ENCODE data around the gene EXOC8. TPM values are rescaled to one million over a fixed set of nuclear protein-coding genes. Genes with fewer than 3 reads are reported as not detected.
"Not testable (repeated sequence)": the region's sequence is repeated elsewhere in the genome, so short reads cannot be mapped to it uniquely, and the experiment has no call there.

The EXOC8 gene
- total RNA-seq, 1 experiment from 2014 or later: 9.9 TPM

- in situ Hi-C loops (cut with HindIII; ENCODE audit: low pct_unique_long_range_greater_than_20kb, low sequenced_read_pairs): no loop called here
- no peak for DNase-seq (ENCODE audit: low read depth)
These were observed 19.6 kb upstream of the EXOC8 start for GRCh38 chr1:231357187-231357772.

DNA sequence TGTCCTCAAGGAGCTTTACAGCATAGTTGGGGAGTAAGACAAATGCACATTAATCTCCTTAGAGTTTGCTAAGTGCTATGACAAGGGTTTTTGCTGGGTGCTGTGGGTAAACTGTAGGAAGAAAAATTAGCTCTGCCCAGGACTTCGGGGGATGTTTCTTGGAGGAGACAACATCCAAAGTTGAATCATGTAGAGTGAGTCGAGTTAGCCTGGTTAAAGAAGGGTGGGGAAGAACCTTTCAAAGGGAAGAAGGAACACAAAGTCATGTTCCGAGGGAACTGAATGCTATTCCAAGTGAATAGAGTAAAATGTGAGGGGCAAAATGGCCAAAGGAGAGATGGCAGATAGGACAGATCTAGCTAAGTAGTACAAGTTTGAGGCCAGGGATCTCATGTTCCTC is 17.5 kb upstream of the EXOC8 start:
- in situ Hi-C loops (cut with HindIII; ENCODE audit: low pct_unique_long_range_greater_than_20kb, low sequenced_read_pairs): no loop called here
- no peak for DNase-seq (ENCODE audit: low read depth)

GRCh38 chr1:231354330-231355020 is 16.8 kb upstream of the EXOC8 start:
- no peak for DNase-seq (ENCODE audit: low read depth)
- in situ Hi-C loops (cut with HindIII; ENCODE audit: low pct_unique_long_range_greater_than_20kb, low sequenced_read_pairs): no loop called here

- no peak for DNase-seq (ENCODE audit: low read depth)
These were observed 15.4 kb upstream of the EXOC8 start for GRCh38 chr1:231353086-231353485.

GRCh38 chr1:231351816-231352215 is 14.2 kb upstream of the EXOC8 start:
- DNase-seq (ENCODE audit: low read depth): no peak
- in situ Hi-C loops (cut with HindIII; ENCODE audit: low pct_unique_long_range_greater_than_20kb, low sequenced_read_pairs): no loop called here

More at GRCh38 chr1:231353086-231353485, 15.4 kb upstream of the EXOC8 start:
- in situ Hi-C loops (cut with HindIII; ENCODE audit: low pct_unique_long_range_greater_than_20kb, low sequenced_read_pairs): no loop called here

GRCh38 chr1:231348856-231349255 is 11.2 kb upstream of the EXOC8 start:
- in situ Hi-C loops (cut with HindIII; ENCODE audit: low pct_unique_long_range_greater_than_20kb, low sequenced_read_pairs): not testable (repeated sequence)

DNA sequence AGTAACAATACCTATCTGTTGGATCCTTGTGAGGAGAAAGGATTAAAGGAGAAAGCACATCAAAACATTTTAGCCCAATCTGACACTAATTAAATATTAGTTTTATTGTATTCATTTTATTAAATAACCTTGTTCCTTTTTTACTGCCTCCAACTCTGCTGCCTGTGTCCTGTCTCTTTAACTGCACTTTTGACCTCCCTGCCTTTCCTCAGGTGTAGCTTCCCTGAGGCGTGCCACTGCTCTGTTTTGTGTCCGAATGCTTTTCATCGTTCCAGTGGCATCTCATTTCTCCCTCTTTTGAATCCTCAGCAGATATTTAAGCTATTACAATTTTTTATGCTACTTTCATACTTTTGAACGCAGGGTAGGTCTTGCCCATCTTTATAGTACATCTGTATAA is 10.8 kb upstream of the EXOC8 start:
- in situ Hi-C loops (cut with HindIII; ENCODE audit: low pct_unique_long_range_greater_than_20kb, low sequenced_read_pairs): no loop called here
- no peak for DNase-seq (ENCODE audit: low read depth)

More at GRCh38 chr1:231348856-231349255, 11.2 kb upstream of the EXOC8 start:
- DNase-seq (ENCODE audit: low read depth): not testable (repeated sequence)

DNA sequence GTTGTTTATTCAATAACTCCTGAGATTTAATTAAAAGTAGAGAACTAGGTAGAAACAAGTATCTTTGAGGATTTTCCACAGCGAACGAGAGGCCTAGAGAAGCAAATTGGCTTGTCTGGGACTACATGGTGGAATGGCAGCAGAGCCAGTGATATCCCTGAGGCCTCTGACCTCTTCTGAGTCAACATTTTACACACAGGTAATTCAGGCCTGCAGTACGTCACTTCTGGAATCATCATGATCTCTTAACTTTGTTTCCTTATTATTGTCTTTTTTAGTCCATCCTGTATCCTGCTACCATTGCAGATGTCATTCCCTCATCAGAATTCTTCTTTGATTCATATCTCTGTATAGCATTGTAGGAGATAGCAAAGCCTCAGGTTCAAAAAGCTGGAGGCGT is 10.3 kb upstream of the EXOC8 start:
- DNase-seq (ENCODE audit: low read depth): no peak
- in situ Hi-C loops (cut with HindIII; ENCODE audit: low pct_unique_long_range_greater_than_20kb, low sequenced_read_pairs): no loop called here

DNA sequence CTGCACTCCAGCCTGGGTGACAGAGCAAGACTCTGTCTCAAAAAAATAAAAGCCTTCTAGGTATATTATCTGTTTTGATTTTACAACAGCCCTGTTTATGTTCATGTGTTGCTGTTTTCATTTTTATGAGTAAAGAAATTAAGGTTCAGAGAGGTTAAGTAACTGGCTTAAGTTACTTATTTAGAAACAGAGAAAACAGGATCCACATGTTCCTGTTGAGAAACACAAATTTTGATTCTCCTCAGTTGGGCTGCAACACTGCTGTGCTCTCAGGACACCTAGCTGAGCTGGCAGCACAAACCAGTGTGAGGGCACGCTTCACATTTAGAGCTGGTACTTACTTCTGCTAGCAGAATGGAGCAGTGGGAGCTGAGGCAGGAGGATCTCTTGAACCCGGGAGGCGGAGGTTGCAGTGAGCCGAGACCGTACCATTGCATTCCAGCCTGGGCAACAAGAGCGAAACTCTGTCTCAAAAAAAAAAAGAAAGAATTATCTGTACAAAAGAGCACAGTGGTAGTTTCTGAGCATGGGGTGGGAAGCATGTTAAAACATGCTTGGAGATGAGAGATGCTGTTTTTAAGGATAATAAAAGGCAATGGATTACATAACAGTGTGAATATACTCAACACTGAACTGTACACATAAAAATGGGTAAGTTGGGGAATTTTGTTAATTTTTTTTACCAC is 2.8 kb upstream of the EXOC8 start:
- in situ Hi-C loops (cut with HindIII; ENCODE audit: low pct_unique_long_range_greater_than_20kb, low sequenced_read_pairs): no loop called here
- no peak for DNase-seq (ENCODE audit: low read depth)

DNA sequence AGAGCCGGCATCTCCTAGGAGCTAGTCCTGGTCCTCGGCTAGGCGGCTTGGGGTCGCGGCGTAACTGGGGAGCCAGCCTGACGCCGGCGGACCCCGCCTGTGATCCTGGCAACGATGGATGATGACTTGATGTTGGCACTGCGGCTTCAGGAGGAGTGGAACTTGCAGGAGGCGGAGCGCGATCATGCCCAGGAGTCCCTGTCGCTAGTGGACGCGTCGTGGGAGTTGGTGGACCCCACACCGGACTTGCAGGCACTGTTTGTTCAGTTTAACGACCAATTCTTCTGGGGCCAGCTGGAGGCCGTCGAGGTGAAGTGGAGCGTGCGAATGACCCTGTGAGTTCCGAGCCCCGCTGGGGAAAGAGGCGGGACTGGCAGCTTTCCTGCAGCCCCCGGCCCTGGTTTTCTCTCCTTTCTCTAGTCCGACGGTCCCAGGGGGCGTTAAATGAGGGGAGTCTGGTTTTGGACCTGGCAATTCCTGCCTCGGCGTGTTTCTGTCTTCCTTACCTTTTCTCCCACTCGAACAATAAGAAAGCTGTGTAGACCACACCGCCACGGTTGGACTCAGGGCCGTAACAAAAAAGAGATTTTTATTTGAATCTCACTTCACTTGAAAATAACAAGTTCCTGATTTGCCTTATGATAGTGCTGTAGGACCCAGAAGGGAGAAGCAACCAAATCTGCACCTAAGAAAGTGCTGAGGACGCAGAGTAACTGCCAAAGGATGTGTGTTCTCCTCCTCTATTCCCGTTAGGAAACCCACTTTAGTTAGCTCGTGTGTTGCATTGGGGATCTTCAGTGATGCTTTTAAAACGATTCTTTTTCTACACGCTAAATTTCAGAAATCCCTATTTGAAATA is 847 bp upstream of the EXOC8 start, which contains the start of gene SPRTN:
Gene SPRTN, plus strand, starts transcription at position 24 of the 859 bp plus-strand sequence. Its CDS starts 91 bp downstream, at position 115.
- DNase-seq (ENCODE audit: low read depth): no peak
- in situ Hi-C loops (cut with HindIII; ENCODE audit: low pct_unique_long_range_greater_than_20kb, low sequenced_read_pairs): no loop called here

- in situ Hi-C loops (cut with HindIII; ENCODE audit: low pct_unique_long_range_greater_than_20kb, low sequenced_read_pairs): no loop called here
- DNase-seq (ENCODE audit: low read depth): no peak
These were observed 595 bp downstream of the EXOC8 start for GRCh38 chr1:231337043-231337471.

DNA sequence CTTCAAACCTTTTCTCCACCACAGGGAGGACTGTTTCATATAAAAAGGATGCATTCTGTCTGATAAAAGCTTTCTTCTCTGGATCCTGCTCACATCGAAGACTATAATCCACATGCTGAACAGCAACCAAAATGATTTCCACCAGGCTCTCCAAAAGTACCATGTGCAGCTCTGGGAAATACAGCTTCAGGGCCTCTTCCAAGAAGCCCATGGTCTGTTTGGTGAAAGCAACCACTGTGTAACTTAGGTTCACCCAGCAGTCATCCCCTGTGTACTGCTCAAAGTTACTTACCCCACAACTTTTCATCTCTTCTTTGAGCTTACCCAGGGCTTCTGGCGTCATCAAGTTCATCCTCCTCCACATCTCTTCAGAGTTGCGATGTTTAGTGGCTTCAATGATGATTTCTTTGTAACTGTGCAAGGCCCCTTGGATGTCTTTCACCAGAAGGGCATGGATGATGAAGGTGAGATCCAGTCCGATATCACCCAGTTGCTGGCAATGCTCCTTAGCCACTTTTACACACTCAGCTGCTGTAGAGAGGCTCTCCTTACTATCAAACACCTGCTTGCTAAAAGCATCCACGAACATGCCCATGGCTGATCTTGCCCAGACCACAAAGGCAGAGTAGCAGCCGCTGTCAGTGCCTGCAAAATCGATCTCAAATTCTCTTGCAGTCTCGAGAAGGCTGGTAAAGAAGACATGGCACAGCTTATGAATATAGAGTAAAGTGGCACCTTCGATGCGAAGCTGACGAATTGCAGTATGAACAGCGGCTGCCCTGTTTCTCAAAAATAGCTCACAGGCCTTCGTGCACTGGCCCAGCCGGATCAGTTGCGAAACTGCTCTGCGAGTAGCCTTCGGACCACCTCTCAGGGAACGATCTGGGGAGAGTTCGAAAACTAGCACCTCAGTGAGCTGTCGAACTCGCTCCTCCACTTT is 1.7 kb downstream of the EXOC8 start:
- in situ Hi-C loops (cut with HindIII; ENCODE audit: low pct_unique_long_range_greater_than_20kb, low sequenced_read_pairs): no loop called here
- DNase-seq (ENCODE audit: low read depth): no peak

GRCh38 chr1:231334952-231335351 is 2.7 kb downstream of the EXOC8 start:
- in situ Hi-C loops (cut with HindIII; ENCODE audit: low pct_unique_long_range_greater_than_20kb, low sequenced_read_pairs): no loop called here
- no peak for DNase-seq (ENCODE audit: low read depth)

GRCh38 chr1:231334079-231334666 is 3.5 kb downstream of the EXOC8 start:
- in situ Hi-C loops (cut with HindIII; ENCODE audit: low pct_unique_long_range_greater_than_20kb, low sequenced_read_pairs): no loop called here
- no peak for DNase-seq (ENCODE audit: low read depth)

DNA sequence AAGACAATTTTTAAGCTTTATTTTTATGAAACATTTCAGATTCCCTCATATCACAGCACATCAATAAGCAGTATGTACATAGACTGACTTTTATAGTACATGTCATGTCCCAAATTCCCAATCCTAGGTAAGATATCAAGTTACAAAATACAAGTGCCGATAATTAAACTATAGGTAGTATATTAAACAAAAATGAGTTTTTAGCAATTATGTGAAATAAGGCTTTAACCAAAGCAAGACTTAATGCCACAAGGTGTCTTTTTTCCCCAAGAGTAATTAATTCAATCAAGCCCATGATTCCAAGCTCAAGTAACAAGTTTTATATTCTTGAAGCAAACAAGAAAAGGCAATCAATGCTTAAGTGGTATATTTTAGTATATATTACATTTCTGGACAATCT is 4.9 kb downstream of the EXOC8 start:
- in situ Hi-C loops (cut with HindIII; ENCODE audit: low pct_unique_long_range_greater_than_20kb, low sequenced_read_pairs): no loop called here
- no peak for DNase-seq (ENCODE audit: low read depth)

DNA sequence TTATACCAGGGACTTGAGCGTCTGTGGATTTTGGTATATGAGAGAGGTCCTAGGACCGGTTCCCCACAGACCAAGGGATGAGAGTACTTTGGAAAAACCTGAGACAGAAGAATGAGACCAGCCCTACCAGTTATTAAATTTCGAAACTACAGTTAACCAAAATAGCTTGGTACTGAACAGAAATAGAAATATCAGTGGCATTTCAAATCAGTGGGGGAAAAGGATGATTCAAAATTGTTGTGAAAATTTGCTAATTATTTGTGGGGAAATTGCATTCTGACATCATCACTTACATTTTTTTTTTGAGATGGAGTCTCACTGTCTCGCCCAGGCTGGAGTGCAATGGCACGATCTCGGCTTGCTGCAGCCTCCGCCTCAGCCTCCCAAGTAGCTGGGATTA is 8.2 kb downstream of the EXOC8 start:
- in situ Hi-C loops (cut with HindIII; ENCODE audit: low pct_unique_long_range_greater_than_20kb, low sequenced_read_pairs): no loop called here
- DNase-seq (ENCODE audit: low read depth): no peak

GRCh38 chr1:231327617-231328016 is 10.0 kb downstream of the EXOC8 start:
- no peak for DNase-seq (ENCODE audit: low read depth)
- in situ Hi-C loops (cut with HindIII; ENCODE audit: low pct_unique_long_range_greater_than_20kb, low sequenced_read_pairs): no loop called here
